NCI-H446 (cell line): ENCODE results near the gene DNAJC17.

Experiments
- DNase-seq, 2 experiments: peaks; one replicate each; lab custom pipeline; 2025; lab: John Stamatoyannopoulos, UW

The DNAJC17 gene

GRCh38 chr15:40790718-40791117, 16.6 kb downstream of the DNAJC17 start:
- DNase-seq: no peak

GRCh38 chr15:40789999-40790398, 17.3 kb downstream of the DNAJC17 start:
- DNase-seq: no peak

- no peak for DNase-seq
Observed at GRCh38 chr15:40789119-40789518, 18.2 kb downstream of the DNAJC17 start.

DNA sequence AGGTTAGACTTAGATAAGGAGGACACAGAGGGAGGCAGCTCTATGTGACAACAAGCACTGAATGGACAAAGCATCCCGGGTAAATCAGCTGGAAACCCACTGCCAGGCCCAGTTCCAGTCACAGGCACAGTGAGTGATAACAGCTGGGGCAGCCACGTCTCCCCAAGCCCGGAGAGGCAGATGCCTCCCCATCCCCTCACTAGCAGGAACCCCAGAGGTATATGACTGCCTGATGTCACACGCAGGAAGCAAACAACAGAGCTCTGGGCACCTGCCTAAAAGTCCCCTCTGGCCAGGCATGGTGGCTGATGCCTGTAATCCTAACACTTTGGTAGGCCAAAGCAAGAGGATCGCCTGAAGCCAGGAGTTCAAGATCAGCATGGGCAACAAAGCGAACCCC, 19.3 kb downstream of the DNAJC17 start:
- no peak for DNase-seq

GRCh38 chr15:40787344-40787841, 19.9 kb downstream of the DNAJC17 start:
- no peak for DNase-seq

GRCh38 chr15:40785814-40786213, 21.5 kb downstream of the DNAJC17 start:
- no peak for DNase-seq

GRCh38 chr15:40785164-40785563, 22.1 kb downstream of the DNAJC17 start:
- no peak for DNase-seq

GRCh38 chr15:40782609-40783227, 24.6 kb downstream of the DNAJC17 start:
- peak in 1 of 2 experiments; percentile 29 for DNase-seq

DNA sequence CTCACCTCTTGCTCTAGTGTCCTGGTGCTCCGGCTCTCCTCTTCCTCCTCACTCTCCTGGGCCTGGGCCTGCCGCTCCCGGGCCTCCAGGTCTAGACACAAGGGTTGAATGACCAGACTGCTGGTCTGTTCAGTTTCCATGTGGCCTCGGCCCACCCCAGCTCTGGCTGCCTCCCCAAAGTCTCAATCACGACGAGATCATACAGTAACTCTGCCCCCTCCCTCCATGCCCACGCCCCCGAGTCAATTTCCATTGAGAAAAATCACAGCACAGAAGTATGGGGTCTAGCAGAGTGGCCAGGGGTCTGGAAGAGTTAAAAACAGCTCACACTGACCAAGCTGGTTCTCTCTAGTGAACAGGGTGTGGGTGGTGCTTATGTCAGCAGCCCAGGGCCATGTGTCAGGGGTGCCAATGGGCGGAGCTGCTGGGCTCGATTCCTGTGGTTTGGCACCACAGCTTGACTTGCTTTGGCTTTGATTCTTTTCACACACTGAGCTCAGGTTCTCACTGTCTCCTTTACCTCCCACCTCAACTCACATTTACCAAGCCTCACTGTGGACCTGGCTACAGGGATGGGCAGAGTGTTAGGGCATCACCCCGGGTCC, 30.6 kb downstream of the DNAJC17 start:
- DNase-seq: no peak

GRCh38 chr15:40775740-40776536, 31.3 kb downstream of the DNAJC17 start:
- DNase-seq: no peak

DNA sequence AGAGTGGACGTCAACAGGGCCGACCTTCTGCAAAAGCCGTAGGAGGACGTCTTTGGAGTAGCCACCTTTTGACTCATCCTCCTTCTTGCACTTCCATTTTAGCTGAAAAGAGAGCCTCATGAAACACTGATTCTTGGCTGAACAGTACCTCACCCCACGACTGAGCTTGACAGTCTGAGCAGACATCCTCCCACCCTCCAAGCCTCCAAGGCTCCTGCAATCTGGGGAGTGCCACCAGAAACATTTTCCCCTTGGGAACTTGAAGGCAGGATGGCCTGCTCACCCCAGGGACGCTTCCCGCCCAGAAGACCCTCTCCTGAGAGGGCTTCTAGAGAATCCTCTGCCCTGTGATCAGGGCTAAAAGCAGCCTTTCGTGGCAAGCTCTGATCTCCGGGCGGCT, 32.3 kb downstream of the DNAJC17 start:
- no peak for DNase-seq

- DNase-seq: no peak
Observed at GRCh38 chr15:40773902-40774301, 33.4 kb downstream of the DNAJC17 start.

GRCh38 chr15:40773496-40773895, 33.8 kb downstream of the DNAJC17 start:
- DNase-seq: no peak

DNA sequence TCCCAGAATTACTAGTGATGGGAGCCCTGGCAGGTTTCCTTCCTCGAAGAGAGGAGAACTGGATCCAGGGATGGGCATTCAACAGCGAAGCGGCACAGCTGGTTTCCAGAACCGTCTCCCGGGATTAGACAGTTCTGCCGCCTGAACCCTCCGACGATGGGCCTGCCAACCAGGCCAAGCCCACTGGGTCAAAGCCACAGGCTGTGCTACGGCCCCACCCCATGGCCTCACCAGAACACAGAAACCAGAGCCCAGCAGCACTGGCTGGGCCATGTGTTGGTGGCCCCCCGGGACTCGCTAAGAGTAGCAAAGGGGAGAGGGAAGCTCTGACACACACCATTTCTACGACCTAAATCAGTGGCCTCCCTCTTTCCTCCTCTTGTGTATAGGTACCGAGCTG, 35.3 kb downstream of the DNAJC17 start:
- no peak for DNase-seq

DNA sequence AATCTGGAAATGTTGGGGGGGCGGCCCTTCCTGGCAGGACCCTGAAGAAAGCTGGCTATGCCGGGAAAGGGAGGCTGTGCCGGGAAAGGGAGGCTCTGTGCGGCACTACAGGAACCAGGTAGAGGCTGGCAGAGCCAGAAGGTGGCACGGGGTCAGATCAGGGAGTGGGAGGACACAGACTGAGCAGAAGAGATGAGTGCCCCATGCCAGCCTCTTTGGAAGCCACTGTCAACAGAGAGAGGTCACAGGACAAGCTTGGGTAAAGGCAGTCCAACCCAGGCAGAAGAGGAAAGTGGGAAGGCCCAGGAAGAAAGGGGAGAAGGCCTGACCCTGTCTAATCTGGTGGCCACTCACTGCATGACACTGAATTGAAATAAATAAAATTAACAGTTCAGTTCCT, 36.0 kb downstream of the DNAJC17 start:
- no peak for DNase-seq

GRCh38 chr15:40770147-40770721, 37.0 kb downstream of the DNAJC17 start:
- no peak for DNase-seq

GRCh38 chr15:40769274-40770146, 37.8 kb downstream of the DNAJC17 start, which contains the start of gene C15orf62:
Gene C15orf62 (plus strand): TSS chr15:40769980. CDS start chr15:40770496, 516 bp downstream.
- peak; percentile 63 to 87 for DNase-seq

DNA sequence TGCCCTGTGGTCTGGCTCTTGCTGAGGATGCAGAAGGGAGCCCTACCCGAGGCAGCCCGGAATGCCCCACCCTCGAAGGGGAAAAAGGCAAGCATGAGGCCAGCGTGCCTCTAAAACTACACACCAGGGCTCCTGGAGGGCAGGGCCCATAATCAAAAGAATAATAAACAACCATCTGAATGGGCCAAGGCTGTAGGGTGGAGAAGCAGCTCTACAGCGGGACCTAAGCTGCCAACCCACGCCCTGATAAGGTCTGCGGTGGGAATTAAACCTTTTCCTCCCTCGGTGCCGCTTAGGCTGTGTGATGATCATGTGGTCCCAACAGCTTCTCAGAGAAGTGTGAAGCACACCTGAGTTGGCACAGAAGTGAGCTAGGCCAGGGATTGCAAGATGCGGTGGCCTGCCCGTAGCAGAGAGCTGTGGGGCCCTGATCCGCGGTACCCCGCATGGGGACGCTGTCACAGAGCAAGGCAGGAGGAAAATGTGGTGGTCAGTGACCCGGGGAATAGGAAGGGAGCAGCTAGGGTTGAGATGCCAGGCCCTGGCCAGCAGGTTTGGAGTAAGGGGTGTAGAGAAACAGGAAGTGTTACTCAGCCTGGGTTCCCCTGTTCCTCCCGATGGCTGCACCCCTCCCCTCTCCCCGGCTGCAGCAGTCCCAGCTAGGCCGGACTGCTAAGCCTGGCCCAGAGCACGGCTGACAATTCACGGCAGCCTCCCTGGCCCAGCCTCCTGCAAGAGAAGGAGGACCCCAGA, 38.6 kb downstream of the DNAJC17 start:
- DNase-seq: no peak

DNA sequence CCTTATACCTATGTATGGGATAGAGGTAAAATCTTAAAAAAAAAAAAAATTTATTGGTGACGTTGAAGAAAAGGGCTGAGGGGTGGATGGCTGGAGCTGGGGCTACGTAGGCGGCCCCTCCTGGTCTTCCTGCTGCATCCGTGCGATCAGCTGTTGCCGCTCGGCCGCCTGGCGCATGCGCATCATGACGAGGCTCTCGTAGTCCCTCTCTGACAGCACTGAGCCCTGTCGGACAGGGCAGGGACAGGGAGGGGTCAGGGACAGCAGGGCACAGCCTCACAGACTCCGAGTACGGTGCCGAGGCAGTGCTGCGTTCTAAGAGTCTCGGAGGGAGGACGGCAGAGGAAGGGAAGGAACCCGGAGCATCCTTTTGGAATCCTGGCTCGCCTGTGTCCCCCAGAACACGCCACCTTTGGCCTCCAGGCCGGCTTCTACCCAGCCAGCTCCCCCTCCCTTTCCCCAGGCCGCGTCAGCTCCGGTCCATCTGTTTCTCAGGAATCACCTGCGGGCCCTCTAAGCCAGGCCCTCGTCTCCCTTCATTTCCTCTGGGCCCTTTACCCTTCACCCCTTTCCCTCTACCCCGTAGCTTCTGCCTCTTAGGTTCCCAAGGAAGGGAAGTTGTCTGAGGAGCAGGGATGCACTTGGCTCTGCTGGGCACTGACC, 39.3 kb downstream of the DNAJC17 start:
- no peak for DNase-seq
